HPDE6-E6E7 (cell line): ENCODE results near the gene TCOF1.

Experiments
- DNase-seq: peaks from one replicate; pipeline ENCODE4 v3.0.0; 2011; ENCODE audit warnings: missing footprints; ENCODE audit errors: extremely low spot score

The TCOF1 gene

DNA sequence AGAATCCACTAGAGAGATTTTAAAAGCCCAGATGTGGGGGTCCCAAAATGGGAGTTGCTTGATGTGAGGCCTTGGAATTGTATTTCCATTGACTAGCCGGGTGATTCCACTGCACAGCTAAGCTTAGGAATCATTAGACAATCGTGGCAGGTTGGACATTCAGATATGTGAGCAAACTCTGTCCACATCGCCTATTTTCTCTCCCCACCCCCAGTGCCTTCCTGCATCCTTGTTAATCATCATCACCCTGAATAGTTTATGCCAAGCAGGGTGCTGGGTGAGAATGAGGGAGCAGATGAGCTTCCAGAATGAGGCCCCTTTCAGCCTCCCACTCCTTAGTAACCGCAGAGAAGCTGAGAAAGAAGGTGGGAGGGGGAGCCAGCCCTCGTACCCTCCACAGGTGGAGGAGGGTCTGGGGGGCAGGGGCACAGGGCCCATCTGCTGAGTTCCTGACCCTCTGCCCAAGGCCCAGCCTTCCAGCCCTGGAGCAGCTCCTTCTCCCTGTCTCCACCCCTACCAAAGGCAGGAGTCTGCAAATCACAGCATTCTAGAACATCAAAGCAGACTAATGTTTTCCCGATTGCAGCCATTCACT is 7.7 kb upstream of the TCOF1 start:
- no peak for DNase-seq

GRCh38 chr5:150350524-150351344 is 6.8 kb upstream of the TCOF1 start:
- peak; percentile 81 for DNase-seq

GRCh38 chr5:150352244-150353031 is 5.1 kb upstream of the TCOF1 start:
- DNase-seq = no peak

DNA sequence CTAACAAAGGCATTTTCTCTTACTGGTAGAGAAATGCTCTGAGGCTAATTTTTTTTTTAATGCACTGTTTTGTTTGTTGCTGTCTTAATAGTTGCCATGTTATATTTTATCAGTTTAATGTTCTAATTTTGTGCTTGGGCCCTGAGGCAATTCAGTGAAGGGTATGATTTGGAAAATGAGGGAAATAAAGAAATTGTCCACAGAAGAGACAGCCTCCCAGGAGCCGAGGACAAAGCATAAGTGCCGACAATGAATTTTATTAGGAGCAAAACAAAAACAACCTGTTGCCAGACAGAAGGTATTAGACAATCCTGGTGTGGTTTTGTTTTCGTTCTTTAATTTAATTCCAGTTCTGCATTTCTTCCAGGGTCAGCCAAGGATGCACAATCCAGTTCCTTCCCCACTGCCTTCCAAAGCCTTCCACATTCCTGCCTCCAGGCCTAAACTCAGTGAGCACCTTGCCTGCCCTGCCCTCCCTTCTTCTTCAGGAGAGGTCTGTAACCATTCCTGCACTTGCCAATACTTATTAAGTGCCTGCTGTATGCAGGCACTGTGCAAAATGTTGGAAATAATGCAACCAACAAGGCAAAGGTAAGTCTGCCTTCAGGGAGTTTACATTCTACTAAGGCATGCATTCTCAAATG is 4.3 kb upstream of the TCOF1 start:
- no peak for DNase-seq

DNA sequence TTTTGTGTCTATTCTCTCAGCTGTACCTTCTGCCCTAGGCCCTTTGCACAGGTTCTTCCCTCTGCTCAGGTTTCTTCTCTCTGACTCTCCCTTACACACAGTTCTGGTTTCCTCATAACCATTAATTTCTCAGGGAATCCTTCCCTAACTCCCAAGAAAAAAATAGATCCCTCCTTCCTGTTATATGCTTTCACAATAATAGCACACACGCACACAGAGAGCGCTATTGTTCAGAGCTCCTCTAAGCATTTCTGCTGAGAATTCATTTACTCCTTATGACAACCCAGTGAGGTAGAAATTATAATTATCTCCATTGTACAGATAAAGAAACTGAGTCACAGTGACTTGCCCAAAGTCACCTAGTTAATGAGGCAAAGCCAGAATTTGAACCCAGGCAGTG is 1.7 kb upstream of the TCOF1 start:
- no peak for DNase-seq

DNA sequence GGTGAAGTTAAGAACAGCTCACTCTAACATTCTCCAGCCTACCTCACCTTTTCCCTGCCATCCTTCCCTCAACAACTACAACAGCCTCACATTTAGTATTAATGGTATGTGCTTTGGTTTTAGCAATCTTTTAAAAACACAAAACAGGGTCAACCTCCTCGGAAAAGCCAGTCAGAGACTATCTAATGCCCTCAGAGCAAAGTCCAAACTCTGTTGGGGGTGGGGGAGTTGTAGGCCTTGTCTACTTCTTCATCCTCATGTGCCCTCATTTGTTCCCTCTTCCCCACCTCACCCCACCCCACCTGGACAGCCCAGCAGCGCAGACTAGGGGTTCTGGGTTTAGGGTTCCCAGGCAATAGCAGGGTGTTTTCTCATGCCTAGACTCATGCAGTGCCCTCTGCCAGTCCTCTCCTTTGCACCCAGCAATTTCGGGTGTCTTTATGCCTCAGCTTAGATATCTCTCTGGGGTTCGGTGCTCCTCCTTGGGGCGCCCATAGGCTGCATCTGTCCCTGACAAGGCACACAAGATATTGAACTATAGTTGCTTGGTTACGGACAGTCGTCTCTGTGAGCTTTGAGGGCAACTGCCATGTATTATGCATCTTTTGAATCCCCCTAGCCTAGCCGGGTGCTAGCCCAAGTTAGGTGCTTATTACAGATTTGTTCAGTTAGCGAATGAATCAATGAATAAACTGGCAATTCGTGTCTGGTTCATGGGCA is 762 bp upstream of the TCOF1 start:
- DNase-seq = no peak

- no peak for DNase-seq
These were observed 981 bp downstream of the TCOF1 start for GRCh38 chr5:150358261-150359095.

- DNase-seq = no peak
These were observed 3.8 kb downstream of the TCOF1 start for GRCh38 chr5:150361301-150361700.

DNA sequence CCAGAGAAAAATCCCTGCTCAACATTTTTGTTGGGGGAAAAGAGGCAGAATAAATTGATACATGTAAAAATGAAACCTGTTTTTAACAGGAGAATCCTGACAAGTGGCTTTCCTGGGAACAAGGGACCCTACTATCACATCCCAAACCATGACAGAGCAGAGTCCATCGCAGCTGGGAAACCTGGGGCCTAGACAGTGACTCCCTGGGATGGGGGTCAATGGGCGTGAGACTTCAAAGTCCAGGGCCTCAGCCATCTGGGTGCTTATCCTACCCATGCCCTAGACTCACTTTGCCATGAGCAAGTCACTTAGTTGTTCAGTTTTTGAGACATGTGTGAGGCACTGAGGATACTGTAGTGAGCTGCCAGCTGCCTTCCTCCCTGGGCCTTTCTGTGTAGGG is 5.7 kb downstream of the TCOF1 start:
- DNase-seq = no peak

GRCh38 chr5:150364004-150364403 is 6.5 kb downstream of the TCOF1 start:
- DNase-seq = no peak

DNA sequence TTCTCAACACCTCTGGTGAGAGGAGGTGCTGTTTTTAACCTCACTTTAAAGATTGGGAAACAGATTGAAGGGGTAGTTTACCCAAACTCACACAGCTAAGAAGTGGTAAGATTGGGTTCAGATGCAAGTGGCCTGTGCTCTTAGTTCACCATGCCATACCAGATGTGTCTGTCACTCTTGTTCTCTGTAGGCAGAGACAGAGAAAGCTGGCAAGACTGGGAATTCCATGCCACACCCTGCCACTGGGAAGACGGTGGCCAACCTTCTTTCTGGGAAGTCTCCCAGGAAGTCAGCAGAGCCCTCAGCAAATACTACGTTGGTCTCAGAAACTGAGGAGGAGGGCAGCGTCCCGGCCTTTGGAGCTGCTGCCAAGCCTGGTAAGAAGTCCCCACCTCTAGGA is 11.0 kb downstream of the TCOF1 start:
- DNase-seq = no peak

GRCh38 chr5:150372639-150373038 is 15.1 kb downstream of the TCOF1 start:
- DNase-seq = no peak

DNA sequence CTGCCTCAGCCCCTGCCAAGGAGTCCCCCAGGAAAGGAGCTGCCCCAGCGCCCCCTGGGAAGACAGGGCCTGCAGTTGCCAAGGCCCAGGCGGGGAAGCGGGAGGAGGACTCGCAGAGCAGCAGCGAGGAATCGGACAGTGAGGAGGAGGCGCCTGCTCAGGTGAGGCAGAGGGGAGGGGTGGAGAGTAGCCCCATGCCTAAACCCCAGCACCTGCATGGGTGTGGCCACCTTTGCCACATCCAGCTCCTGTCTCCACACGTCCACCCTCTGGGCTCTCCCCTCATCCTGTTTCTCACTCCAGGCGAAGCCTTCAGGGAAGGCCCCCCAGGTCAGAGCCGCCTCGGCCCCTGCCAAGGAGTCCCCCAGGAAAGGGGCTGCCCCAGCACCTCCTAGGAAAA is 17.2 kb downstream of the TCOF1 start:
- DNase-seq = no peak

GRCh38 chr5:150376799-150377771 is 19.6 kb downstream of the TCOF1 start:
- no peak for DNase-seq

- DNase-seq = no peak
These were observed 20.6 kb downstream of the TCOF1 start for GRCh38 chr5:150377964-150378694.

DNA sequence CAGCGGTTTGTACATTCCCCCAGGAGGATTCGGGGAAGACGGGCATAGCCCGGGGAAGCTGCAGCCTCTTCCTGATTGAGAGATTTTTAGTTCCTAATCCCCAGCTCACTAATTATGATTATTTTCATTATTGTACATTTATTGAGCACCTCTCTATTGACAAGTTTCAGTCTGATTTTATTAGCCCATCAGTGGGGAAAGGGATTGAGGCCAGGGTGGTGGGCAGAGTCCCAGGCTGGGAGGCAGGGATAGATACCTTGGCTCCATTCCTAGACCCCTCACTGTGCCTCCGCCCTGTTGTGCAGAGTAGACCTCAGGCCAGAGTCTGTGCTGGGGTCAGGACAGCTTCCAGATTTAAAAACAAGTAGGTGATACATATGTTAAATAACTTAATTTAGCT is 27.2 kb downstream of the TCOF1 start:
- DNase-seq = no peak

DNA sequence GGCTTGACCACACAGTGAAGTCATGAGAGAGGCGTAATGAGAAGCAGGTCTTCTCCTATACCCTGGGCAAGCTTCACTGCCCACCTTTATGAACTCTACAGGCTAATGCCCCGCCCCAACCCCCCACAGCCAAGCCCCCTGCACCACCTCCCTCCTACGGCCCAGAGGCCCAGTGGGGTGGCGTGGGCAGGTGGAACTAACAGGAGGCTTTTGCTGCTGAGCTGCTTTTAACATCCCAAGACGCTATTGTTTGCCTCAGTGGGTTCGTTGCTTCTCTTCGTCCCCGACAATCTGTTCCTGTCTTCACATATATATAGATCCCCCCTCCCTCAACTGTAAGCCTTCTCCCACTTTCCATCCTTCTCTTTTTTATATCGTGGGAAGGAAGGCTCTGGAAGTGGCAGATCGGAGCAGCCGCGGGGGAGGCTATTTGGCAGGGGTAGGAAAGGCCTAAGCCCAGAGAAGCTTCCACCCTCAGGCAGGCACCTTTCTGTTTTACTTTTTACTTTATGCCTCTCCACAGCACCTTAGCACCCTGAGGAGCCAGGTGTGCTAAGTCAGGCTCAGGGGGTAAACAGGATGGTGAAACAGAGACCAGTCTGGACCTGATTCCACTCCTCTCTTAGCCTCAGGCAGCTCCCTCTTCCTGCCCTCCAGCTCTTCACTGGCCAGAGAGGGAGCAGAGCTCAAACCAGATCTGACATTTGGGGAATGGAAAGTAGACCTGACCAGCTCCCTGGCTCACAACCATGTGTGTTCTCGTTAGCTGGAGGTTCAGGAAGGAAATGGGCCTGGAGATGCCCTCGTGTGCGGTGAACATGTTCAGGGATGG is 28.7 kb downstream of the TCOF1 start:
- no peak for DNase-seq
